KMS-11 (cell line): ENCODE data around the gene NLRP10.

Source experiments
- H2AFZ ChIP-seq: fragments of 200-600 bp; sonication (generic); 2 replicates; pipeline ENCODE4 v1.6.1; 2016; ENCODE audit warnings: antibody characterized with exemption, mixed run types, low read depth
- H3K27ac ChIP-seq: fragments of 200-600 bp; sonication (generic); 2 replicates; pipeline ENCODE4 v1.6.1; 2016; ENCODE audit warnings: mild to moderate bottlenecking, mixed run types
- H3K27me3 ChIP-seq: fragments of 200-600 bp; sonication (generic); 2 replicates; pipeline ENCODE4 v1.6.1; 2017; ENCODE audit warnings: mild to moderate bottlenecking, low read depth, mixed run types, moderate library complexity; ENCODE audit not compliant: insufficient read depth
- H3K36me3 ChIP-seq: fragments of 200-600 bp; sonication (generic); 2 replicates; pipeline ENCODE4 v1.6.1; 2017; ENCODE audit warnings: mild to moderate bottlenecking, mixed run types; ENCODE audit not compliant: insufficient read depth
- H3K4me1 ChIP-seq: fragments of 200-600 bp; sonication (generic); 2 replicates; pipeline ENCODE4 v1.6.1; 2016; ENCODE audit warnings: mild to moderate bottlenecking, low read depth, mixed run types; ENCODE audit not compliant: poor library complexity, severe bottlenecking
- H3K4me2 ChIP-seq: fragments of 200-600 bp; sonication (generic); 2 replicates; pipeline ENCODE4 v1.7.0; 2016; ENCODE audit warnings: mild to moderate bottlenecking, mixed run types
- H3K4me3 ChIP-seq: fragments of 200-600 bp; sonication (generic); IDR thresholded peaks from 2 replicates; pipeline ENCODE4 v1.6.1; 2017; ENCODE audit warnings: low read depth, low read length, mixed read lengths; ENCODE audit not compliant: insufficient read depth
- H3K79me2 ChIP-seq: fragments of 200-600 bp; sonication (generic); 2 replicates; pipeline ENCODE4 v1.6.1; 2016; ENCODE audit warnings: low read depth, mixed run types; ENCODE audit not compliant: insufficient read depth
- H3K9ac ChIP-seq: fragments of 200-600 bp; sonication (generic); 2 replicates; pipeline ENCODE4 v1.6.1; 2016; ENCODE audit warnings: mild to moderate bottlenecking, mixed run types
- H4K20me1 ChIP-seq: fragments of 200-600 bp; sonication (generic); 2 replicates; pipeline ENCODE4 v1.6.1; 2016; ENCODE audit warnings: mild to moderate bottlenecking, mixed run types; ENCODE audit not compliant: insufficient read depth
- CTCF ChIP-seq: fragments of 200-600 bp; sonication (generic); conservative IDR thresholded peaks from 2 replicates; pipeline ENCODE4 v1.6.1; 2017; ENCODE audit warnings: low read depth, mild to moderate bottlenecking, antibody characterized with exemption, low read length, moderate library complexity, mixed read lengths

Gene NLRP10

GRCh38 chr11:7955191-7955590, 10.1 kb downstream of the NLRP10 start:
- Histone ChIP-seq H4K20me1 (no peaks in the 10 kb centered on the region), H3K4me1 (no peaks in the 10 kb centered on the region), H3K36me3 (no peaks in the 10 kb centered on the region), H2AFZ (no peak overlapping the region), H3K9ac (no peak overlapping the region), H3K79me2 (no peaks in the 10 kb centered on the region), H3K27ac (no peak overlapping the region), H3K27me3 (no peaks in the 10 kb centered on the region), H3K4me3 (no peak overlapping the region), H3K4me2 (no peak overlapping the region)
- no peak for TF ChIP-seq CTCF

GRCh38 chr11:7949934-7950333, 15.3 kb downstream of the NLRP10 start:
- no peaks in the 10 kb centered on the region for H3K27me3 ChIP-seq
- no peak for TF ChIP-seq CTCF
- no peaks in the 10 kb centered on the region for H3K79me2 ChIP-seq
- no peaks in the 10 kb centered on the region for H3K4me1 ChIP-seq
- H2AFZ ChIP-seq = no peak overlapping the region
- no peaks in the 10 kb centered on the region for H4K20me1 ChIP-seq
- H3K4me3 ChIP-seq = no peak overlapping the region
- H3K9ac ChIP-seq = no peak overlapping the region
- no peak overlapping the region for H3K27ac ChIP-seq
- no peaks in the 10 kb centered on the region for H3K36me3 ChIP-seq
- no peak overlapping the region for H3K4me2 ChIP-seq

- no peak for TF ChIP-seq CTCF
- Histone ChIP-seq H3K4me1 (no peaks in the 10 kb centered on the region), H3K36me3 (no peaks in the 10 kb centered on the region), H4K20me1 (no peaks in the 10 kb centered on the region), H3K27ac (no peak overlapping the region), H3K9ac (no peak overlapping the region), H3K4me3 (no peak overlapping the region), H3K27me3 (no peaks in the 10 kb centered on the region), H3K4me2 (no peak overlapping the region), H3K79me2 (no peaks in the 10 kb centered on the region), H2AFZ (no peak overlapping the region)
Measured at GRCh38 chr11:7944123-7944522, 21.1 kb downstream of the NLRP10 start.

- H3K27me3 ChIP-seq = no peaks in the 10 kb centered on the region
- no peaks in the 10 kb centered on the region for H3K4me1 ChIP-seq
- H4K20me1 ChIP-seq = no peaks in the 10 kb centered on the region
- H3K9ac ChIP-seq = no peak within 1 kb of the TSS
- no peak within 1 kb of the TSS for H3K27ac ChIP-seq
- H3K36me3 ChIP-seq = no peaks in the 10 kb centered on the region
- H3K4me2 ChIP-seq = no peak within 1 kb of the TSS
- TF ChIP-seq CTCF = no peak
- H3K4me3 ChIP-seq = no peak within 1 kb of the TSS
- no peak within 1 kb of the TSS for H2AFZ ChIP-seq
- no peaks in the 10 kb centered on the region for H3K79me2 ChIP-seq
Measured at GRCh38 chr11:7941608-7942007, 23.6 kb downstream of the NLRP10 start, which contains the start of gene OR10A3. Gene OR10A3, minus strand, starts transcription at chr11:7941708. Its CDS starts 2,188 bp downstream, at chr11:7939520.
